Colonic mucosa (tissue), 4 donors: ENCODE results near the gene URM1. TPM values are rescaled to one million over a fixed set of nuclear protein-coding genes. Genes with fewer than 3 reads are reported as not detected.

Experiments used
- DNase-seq: peaks from one replicate; pipeline ENCODE4 v3.0.0-alpha.2; 2020
- H3K27ac ChIP-seq: fragments of 200-600 bp; one replicate; pipeline ENCODE4 v1.8.0; 2021
- H3K27me3 ChIP-seq: fragments of 200-600 bp; one replicate; pipeline ENCODE4 v1.8.0; 2021
- H3K36me3 ChIP-seq: fragments of 200-600 bp; one replicate; pipeline ENCODE4 v1.8.0; 2021
- H3K4me1 ChIP-seq: fragments of 200-600 bp; one replicate; pipeline ENCODE4 v1.8.0; 2021; ENCODE audit warnings: mild to moderate bottlenecking
- H3K4me3 ChIP-seq: fragments of 200-600 bp; one replicate; pipeline ENCODE4 v1.8.0; 2021
- H3K9ac ChIP-seq, 2 donors: one replicate each; pipeline ENCODE4 v1.7.0; 2013; ENCODE audit warnings: control low read depth in 2 of 2, low read depth in 2 of 2, low read length in 2 of 2
- H3K9me3 ChIP-seq: fragments of 200-600 bp; one replicate; pipeline ENCODE4 v1.8.0; 2021
- CTCF ChIP-seq: fragments of 200-600 bp; IDR thresholded peaks from one replicate; pipeline ENCODE4 v1.8.0; 2022; ENCODE audit warnings: antibody characterized with exemption, mild to moderate bottlenecking
- intact Hi-C: fragments of 100-400 bp; cut with DNase I; formaldehyde crosslinking; loops from one replicate; pipeline ENCODE4 v1.14.1; 2022
- total RNA-seq, 2 donors: library from RNA; stranded (reverse); fragmentation: NEBNext Ultra II Directional in 1 of 2; extraction: Animal tissue kit (Norgen Biotek cat#: 25700) in 1 of 2; gene quantifications; one replicate each; pipeline ENCODE4 v1.2.1, GENCODE V29; 2021
- donor health status: healthy.
- donor health status: DM: no; HTN: no; CAD: no.
- donor health status: DM: no; HTN: no; CAD: no.

The URM1 gene
- total RNA-seq, 2 donors from 2014 or later, result 55.2 to 77.3 TPM

- H3K9ac ChIP-seq, result no peak overlapping the region
- intact Hi-C loops, result no loop called here
- no peaks in the 10 kb centered on the region for H3K4me1 ChIP-seq
- no peak overlapping the region for H3K27ac ChIP-seq
- H3K36me3 ChIP-seq, result no peaks in the 10 kb centered on the region
- H3K27me3 ChIP-seq, result no peaks in the 10 kb centered on the region
- no peak for DNase-seq
- TF ChIP-seq CTCF, result no peak
- H3K9me3 ChIP-seq, result no peaks in the 10 kb centered on the region
- H3K4me3 ChIP-seq, result no peak overlapping the region
Observed at GRCh38 chr9:128399861-128400260, 28.7 kb downstream of the URM1 start.

GRCh38 chr9:128404560-128404959, 33.4 kb downstream of the URM1 start:
- Histone ChIP-seq H3K27ac (no peak overlapping the region), H3K4me1 (no peaks in the 10 kb centered on the region), H3K9me3 (no peaks in the 10 kb centered on the region), H3K36me3 (no peaks in the 10 kb centered on the region), H3K4me3 (no peak overlapping the region), H3K9ac (no peak overlapping the region), H3K27me3 (no peaks in the 10 kb centered on the region)
- no peak for TF ChIP-seq CTCF
- intact Hi-C loops, result no loop called here
- DNase-seq, result no peak

GRCh38 chr9:128405077-128405779, 34.1 kb downstream of the URM1 start:
- DNase-seq, result no peak
- H3K9me3 ChIP-seq, result no peaks in the 10 kb centered on the region
- no peak for TF ChIP-seq CTCF

GRCh38 chr9:128405780-128406171, 34.6 kb downstream of the URM1 start:
- no peak for DNase-seq
- H3K9me3 ChIP-seq, result no peaks in the 10 kb centered on the region
- H3K36me3 ChIP-seq, result no peaks in the 10 kb centered on the region
- H3K27me3 ChIP-seq, result no peaks in the 10 kb centered on the region
- no peak overlapping the region for H3K4me3 ChIP-seq
- no peak overlapping the region for H3K9ac ChIP-seq
- TF ChIP-seq CTCF, result no peak
- H3K27ac ChIP-seq, result no peak overlapping the region
- H3K4me1 ChIP-seq, result no peaks in the 10 kb centered on the region
- intact Hi-C loops, result no loop called here

More at GRCh38 chr9:128405077-128405779, 34.1 kb downstream of the URM1 start:
- H3K27ac ChIP-seq, result no peak overlapping the region
- H3K36me3 ChIP-seq, result no peaks in the 10 kb centered on the region
- intact Hi-C loops, result no loop called here
- H3K27me3 ChIP-seq, result no peaks in the 10 kb centered on the region
- no peaks in the 10 kb centered on the region for H3K4me1 ChIP-seq
- H3K4me3 ChIP-seq, result no peak overlapping the region
- H3K9ac ChIP-seq, result no peak overlapping the region

- no peak overlapping the region for H3K27ac ChIP-seq
- H3K4me3 ChIP-seq, result no peak overlapping the region
- intact Hi-C loops, result no loop called here
- H3K9ac ChIP-seq, result no peak overlapping the region
- H3K36me3 ChIP-seq, result no peaks in the 10 kb centered on the region
- no peaks in the 10 kb centered on the region for H3K4me1 ChIP-seq
- no peak for TF ChIP-seq CTCF
- no peak for DNase-seq
- no peaks in the 10 kb centered on the region for H3K27me3 ChIP-seq
- H3K9me3 ChIP-seq, result no peaks in the 10 kb centered on the region
Observed at GRCh38 chr9:128406848-128407391, 35.7 kb downstream of the URM1 start.
